K562 (cell line): ENCODE results near the gene FARP1.

Source experiments
- CBX5 ChIP-seq: IDR thresholded peaks from 2 replicates; pipeline ENCODE4 v1.6.1; 2014; ENCODE audit warnings: low read depth, borderline replicate concordance
- KDM1A ChIP-seq, 2 experiments: fragments of 450-650 bp; IDR thresholded peaks; 2 replicates each; pipeline ENCODE4 v1.6.1; 2016; ENCODE audit warnings: mild to moderate bottlenecking in 2 of 2
- MCM5 ChIP-seq: fragments of 450-650 bp; IDR thresholded peaks from 2 replicates; pipeline ENCODE4 v1.6.1; 2016; ENCODE audit warnings: low read depth
- POLR2AphosphoS5 ChIP-seq: IDR thresholded peaks from 2 replicates; pipeline ENCODE4 v1.6.1; 2011; ENCODE audit warnings: mild to moderate bottlenecking, low read depth, low read length, moderate library complexity; ENCODE audit not compliant: control insufficient read depth, insufficient read depth
- PREB ChIP-seq: sonication (generic); formaldehyde crosslinking; IDR thresholded peaks from 2 replicates; pipeline ENCODE4 v1.8.1; 2023; ENCODE audit warnings: mild to moderate bottlenecking, missing genetic modification reagents
- STAG1 ChIP-seq: sonication (generic); formaldehyde crosslinking; IDR thresholded peaks from 2 replicates; pipeline ENCODE4 v1.5.0; 2020; ENCODE audit warnings: missing genetic modification reagents, borderline replicate concordance
- TAF7 ChIP-seq: fragments of 450-650 bp; IDR thresholded peaks from 2 replicates; pipeline ENCODE4 v1.6.1; 2016; ENCODE audit warnings: missing genetic modification characterization, missing compliant biosample characterization
- TF ChIP-seq, protein P1 (sequence below), 2 experiments: fragments of 450-650 bp; IDR thresholded peaks; 2 replicates each; pipeline ENCODE4 v1.6.1; 2018; ENCODE audit warnings: mild to moderate bottlenecking in 2 of 2, low read depth in 1 of 2; ENCODE audit not compliant: partially characterized antibody in 2 of 2

DNA sequence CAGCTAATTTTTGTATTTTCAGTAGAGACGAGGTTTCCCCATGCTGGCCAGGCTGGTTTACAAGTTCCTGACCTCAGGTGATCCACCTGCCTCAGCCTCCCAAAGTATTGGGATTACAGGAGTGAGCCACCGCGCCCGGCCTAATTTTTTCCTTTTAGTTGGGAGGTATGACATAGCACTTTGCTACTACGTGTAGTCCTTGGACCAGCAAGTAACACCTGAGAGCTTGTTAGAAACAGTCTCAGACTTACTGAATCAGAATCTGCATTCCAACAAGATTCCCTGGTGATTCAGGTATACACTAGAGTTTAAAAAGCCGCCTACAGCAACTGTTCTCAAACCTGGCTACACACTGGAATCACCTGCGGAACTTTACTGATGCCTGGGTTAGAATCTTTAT lies 1.8 kb upstream of the FARP1 start:
- TF ChIP-seq MCM5 (no peak), TAF7 (no peak), POLR2AphosphoS5 (no peak), STAG1 (CRISPR knock-in tag) (no peak), PREB (no peak), KDM1A (IDR thresholded peaks at IDR 0.05) (no peak), CBX5 (no peak)
- TF ChIP-seq, protein P1, sequence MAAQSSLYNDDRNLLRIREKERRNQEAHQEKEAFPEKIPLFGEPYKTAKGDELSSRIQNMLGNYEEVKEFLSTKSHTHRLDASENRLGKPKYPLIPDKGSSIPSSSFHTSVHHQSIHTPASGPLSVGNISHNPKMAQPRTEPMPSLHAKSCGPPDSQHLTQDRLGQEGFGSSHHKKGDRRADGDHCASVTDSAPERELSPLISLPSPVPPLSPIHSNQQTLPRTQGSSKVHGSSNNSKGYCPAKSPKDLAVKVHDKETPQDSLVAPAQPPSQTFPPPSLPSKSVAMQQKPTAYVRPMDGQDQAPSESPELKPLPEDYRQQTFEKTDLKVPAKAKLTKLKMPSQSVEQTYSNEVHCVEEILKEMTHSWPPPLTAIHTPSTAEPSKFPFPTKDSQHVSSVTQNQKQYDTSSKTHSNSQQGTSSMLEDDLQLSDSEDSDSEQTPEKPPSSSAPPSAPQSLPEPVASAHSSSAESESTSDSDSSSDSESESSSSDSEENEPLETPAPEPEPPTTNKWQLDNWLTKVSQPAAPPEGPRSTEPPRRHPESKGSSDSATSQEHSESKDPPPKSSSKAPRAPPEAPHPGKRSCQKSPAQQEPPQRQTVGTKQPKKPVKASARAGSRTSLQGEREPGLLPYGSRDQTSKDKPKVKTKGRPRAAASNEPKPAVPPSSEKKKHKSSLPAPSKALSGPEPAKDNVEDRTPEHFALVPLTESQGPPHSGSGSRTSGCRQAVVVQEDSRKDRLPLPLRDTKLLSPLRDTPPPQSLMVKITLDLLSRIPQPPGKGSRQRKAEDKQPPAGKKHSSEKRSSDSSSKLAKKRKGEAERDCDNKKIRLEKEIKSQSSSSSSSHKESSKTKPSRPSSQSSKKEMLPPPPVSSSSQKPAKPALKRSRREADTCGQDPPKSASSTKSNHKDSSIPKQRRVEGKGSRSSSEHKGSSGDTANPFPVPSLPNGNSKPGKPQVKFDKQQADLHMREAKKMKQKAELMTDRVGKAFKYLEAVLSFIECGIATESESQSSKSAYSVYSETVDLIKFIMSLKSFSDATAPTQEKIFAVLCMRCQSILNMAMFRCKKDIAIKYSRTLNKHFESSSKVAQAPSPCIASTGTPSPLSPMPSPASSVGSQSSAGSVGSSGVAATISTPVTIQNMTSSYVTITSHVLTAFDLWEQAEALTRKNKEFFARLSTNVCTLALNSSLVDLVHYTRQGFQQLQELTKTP (IDR thresholded peaks at IDR 0.05; ENCODE audit: low read depth in 1 of 2, partially characterized antibody in 2 of 2) = no peak
